ENCODE data around the gene CSNK1D. TPM values are rescaled to one million over a fixed set of nuclear protein-coding genes. Genes with fewer than 3 reads are reported as not detected.

The CSNK1D gene
- total RNA-seq, 1 experiment from 2014 or later, result 191 TPM

GRCh38 chr17:82225368-82226029 lies 48.0 kb downstream of the CSNK1D start:
- H3K27me3 Mint-ChIP-seq (ENCODE audit: insufficient read depth, unreplicated experiment), result no peaks in the 10 kb centered on the region
- no peak overlapping the region for H3K27ac Mint-ChIP-seq (ENCODE audit: low read depth, unreplicated experiment)
- H3K4me3 Mint-ChIP-seq (ENCODE audit: unreplicated experiment), result no peak overlapping the region
- no peak for TF ChIP-seq CTCF (IDR thresholded peaks at IDR 0.05; ENCODE audit: unreplicated experiment)
- peaks cover 6% of the 10 kb centered on the region for H3K4me1 Mint-ChIP-seq (ENCODE audit: insufficient read depth, unreplicated experiment)
- POLR2A ChIA-PET, result no interaction called here
- H3K9me3 Mint-ChIP-seq (ENCODE audit: unreplicated experiment), result no peaks in the 10 kb centered on the region
- BruUV-seq (replicated peaks), result no TSS peak
- no peak for DNase-seq (ENCODE audit: unreplicated experiment)
- no peaks in the 10 kb centered on the region for H3K36me3 Mint-ChIP-seq (ENCODE audit: insufficient read depth, unreplicated experiment)
- intact Hi-C loops (cut with micrococcal nuclease), result no loop called here
- CTCF ChIA-PET, result no interaction called here

- H3K27ac Mint-ChIP-seq (ENCODE audit: low read depth, unreplicated experiment), result no peak overlapping the region
- BruUV-seq (replicated peaks), result no TSS peak
- no peaks in the 10 kb centered on the region for H3K27me3 Mint-ChIP-seq (ENCODE audit: insufficient read depth, unreplicated experiment)
- H3K4me1 Mint-ChIP-seq (ENCODE audit: insufficient read depth, unreplicated experiment), result peaks cover 6% of the 10 kb centered on the region
- CTCF ChIA-PET, result no interaction called here
- H3K9me3 Mint-ChIP-seq (ENCODE audit: unreplicated experiment), result no peaks in the 10 kb centered on the region
- TF ChIP-seq CTCF (IDR thresholded peaks at IDR 0.05; ENCODE audit: unreplicated experiment), result no peak
- no peaks in the 10 kb centered on the region for H3K36me3 Mint-ChIP-seq (ENCODE audit: insufficient read depth, unreplicated experiment)
- intact Hi-C loops (cut with micrococcal nuclease), result no loop called here
- no peak for DNase-seq (ENCODE audit: unreplicated experiment)
- POLR2A ChIA-PET, result no interaction called here
- H3K4me3 Mint-ChIP-seq (ENCODE audit: unreplicated experiment), result no peak overlapping the region
Measured at GRCh38 chr17:82224666-82225065, 48.8 kb downstream of the CSNK1D start.

DNA sequence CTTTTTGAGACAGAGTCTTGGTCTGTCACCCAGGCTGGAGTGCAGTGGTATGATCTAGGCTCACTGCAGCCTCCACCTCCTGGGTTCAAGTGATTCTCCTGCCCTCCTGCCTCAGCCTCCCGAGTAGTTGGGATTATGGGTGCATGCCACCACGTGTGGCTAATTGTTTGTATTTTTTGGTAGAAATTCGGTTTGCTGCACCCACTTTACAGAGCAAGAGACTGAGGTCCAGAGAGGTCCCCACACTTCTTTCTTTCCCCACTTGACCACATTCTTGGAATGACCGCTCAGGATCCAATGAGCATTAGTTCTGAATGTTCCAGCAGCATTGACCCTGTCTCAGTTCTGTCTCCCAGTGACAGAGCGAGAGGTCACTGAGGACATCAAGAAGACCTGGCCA lies 50.0 kb downstream of the CSNK1D start:
- Mint-ChIP-seq H3K4me1 (ENCODE audit: insufficient read depth, unreplicated experiment) (peaks cover 11% of the 10 kb centered on the region), H3K9me3 (ENCODE audit: unreplicated experiment) (no peaks in the 10 kb centered on the region), H3K36me3 (ENCODE audit: insufficient read depth, unreplicated experiment) (no peaks in the 10 kb centered on the region), H3K27me3 (ENCODE audit: insufficient read depth, unreplicated experiment) (no peaks in the 10 kb centered on the region), H3K27ac (ENCODE audit: low read depth, unreplicated experiment) (no peak overlapping the region), H3K4me3 (ENCODE audit: unreplicated experiment) (no peak overlapping the region)
- ChIA-PET CTCF (no interaction called here), POLR2A (interaction anchor here (0.6 kb wide), 1 partner anchor 30 kb away, joined by 6 read pairs; no protein-coding TSS in a partner anchor)
- BruUV-seq (replicated peaks), result no TSS peak
- DNase-seq (ENCODE audit: unreplicated experiment), result no peak
- no peak for TF ChIP-seq CTCF (IDR thresholded peaks at IDR 0.05; ENCODE audit: unreplicated experiment)
- intact Hi-C loops (cut with micrococcal nuclease), result no loop called here

DNA sequence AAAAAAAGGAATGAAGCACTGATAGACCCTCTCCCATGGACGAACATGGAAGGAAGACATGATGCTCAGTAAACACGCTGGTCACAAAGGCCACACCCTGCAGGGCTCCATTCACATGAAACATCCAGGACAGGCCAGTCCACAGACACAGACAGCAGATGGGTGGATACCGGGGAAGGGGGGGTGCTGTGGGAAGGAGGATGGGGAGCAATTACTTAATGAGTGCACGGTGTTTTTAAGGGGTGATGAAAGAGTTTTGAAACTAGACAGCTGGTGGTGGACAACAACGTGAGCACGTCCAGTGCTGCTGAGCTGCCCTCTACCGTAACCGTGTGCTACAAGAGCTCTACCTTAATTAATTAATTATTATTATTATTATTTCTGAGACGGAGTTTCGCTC lies 50.7 kb downstream of the CSNK1D start:
- TF ChIP-seq CTCF (IDR thresholded peaks at IDR 0.05; ENCODE audit: unreplicated experiment), result no peak
- CTCF ChIA-PET, result no interaction called here
- Mint-ChIP-seq H3K36me3 (ENCODE audit: insufficient read depth, unreplicated experiment) (no peaks in the 10 kb centered on the region), H3K27ac (ENCODE audit: low read depth, unreplicated experiment) (no peak overlapping the region), H3K4me1 (ENCODE audit: insufficient read depth, unreplicated experiment) (peaks cover 12% of the 10 kb centered on the region), H3K9me3 (ENCODE audit: unreplicated experiment) (no peaks in the 10 kb centered on the region), H3K4me3 (ENCODE audit: unreplicated experiment) (no peak overlapping the region), H3K27me3 (ENCODE audit: insufficient read depth, unreplicated experiment) (no peaks in the 10 kb centered on the region)
- intact Hi-C loops (cut with micrococcal nuclease), result no loop called here
- no TSS peak for BruUV-seq (replicated peaks)
- POLR2A ChIA-PET, result interaction anchor here (0.6 kb wide), 1 partner anchor 31 kb away, joined by 6 read pairs; no protein-coding TSS in a partner anchor
- DNase-seq (ENCODE audit: unreplicated experiment), result no peak
